Right lobe of liver (tissue), 4 donors: ENCODE measurements around the gene DTX3.

ENCODE experiments used
- CTCF ChIP-seq, 4 donors: fragments of 200-600 bp in 3 of 4; fragments of 450-650 bp in 1 of 4; IDR thresholded peaks; one replicate each; pipeline versions ENCODE4 v1.5.1 to v1.8.0; 2016 to 2022; ENCODE audit warnings: antibody characterized with exemption in 4 of 4, mild to moderate bottlenecking in 2 of 4
- POLR2A ChIP-seq: fragments of 450-650 bp; IDR thresholded peaks from one replicate; pipeline ENCODE4 v1.6.1; 2017; ENCODE audit warnings: antibody characterized with exemption, mild to moderate bottlenecking
- donor health status: DM: no; HTN: no; CAD: no.
- donor health status: DM: no; HTN: no; CAD: no.
- donor health status: DM: no; HTN: yes; CAD: no.

GRCh38 chr12:57584050-57584449 is 20.6 kb upstream of the DTX3 start:
- TF ChIP-seq CTCF (IDR thresholded peaks at IDR 0.05) (no peak), POLR2A (no peak)
